Psoas muscle (tissue), 8 donors: ENCODE data around the gene TXNDC8. TPM values are rescaled to one million over a fixed set of nuclear protein-coding genes. Genes with fewer than 3 reads are reported as not detected.

Experiments used
- ATAC-seq, 4 donors: fragments of 200-7000 bp; cut with Tn5 transposase; one replicate each; pipeline ENCODE4 v1.9.1; 2020; ENCODE audit warnings: moderate library complexity in 3 of 4, mild to moderate bottlenecking in 2 of 4
- DNase-seq, 2 donors: peaks; one replicate each; pipeline ENCODE4 v3.0.0-alpha.2; 2020
- H3K27ac ChIP-seq: fragments of 200-600 bp; one replicate; pipeline ENCODE4 v1.8.0; 2022
- H3K27me3 ChIP-seq, 3 donors: fragments of 200-600 bp in 1 of 3; one replicate each; pipeline versions ENCODE4 v1.6.1 to v1.8.0; 2013 to 2022; ENCODE audit warnings: low read length in 2 of 3, mild to moderate bottlenecking in 2 of 3, moderate library complexity in 1 of 3; ENCODE audit not compliant: insufficient read depth in 3 of 3
- H3K36me3 ChIP-seq, 2 donors: fragments of 200-600 bp in 1 of 2; one replicate each; pipeline versions ENCODE4 v1.6.1 to v1.8.0; 2013 to 2022; ENCODE audit warnings: low read depth in 1 of 2, mild to moderate bottlenecking in 1 of 2, moderate library complexity in 1 of 2; ENCODE audit not compliant: insufficient read depth in 1 of 2
- H3K4me1 ChIP-seq: fragments of 200-600 bp; one replicate; pipeline ENCODE4 v1.8.0; 2022
- H3K4me3 ChIP-seq: fragments of 200-600 bp; one replicate; pipeline ENCODE4 v1.8.0; 2022; ENCODE audit warnings: mild to moderate bottlenecking
- H3K9me3 ChIP-seq: fragments of 200-600 bp; one replicate; pipeline ENCODE4 v1.8.0; 2022
- WGBS, 3 donors: extraction: QIAGEN DNeasy Blood & Tissue Kit; methylation state at CpG; one replicate each; pipeline versions ENCODE4 v1.1.6 to v1.1.7; 2013; 5-methylcytosine and 5-hydroxymethylcytosine counted together
- intact Hi-C, 2 donors: fragments of 100-400 bp; cut with DNase I; formaldehyde crosslinking; loops; one replicate each; pipeline versions ENCODE4 v1.11.0 to v1.14.2; 2022
- polyA plus RNA-seq, 3 donors: library from polyadenylated mRNA; stranded (reverse); fragments of 200-250 nt; gene quantifications; one replicate each; pipeline ENCODE4 v1.2.3, GENCODE V29; 2013
- total RNA-seq, 4 donors: library from RNA; stranded (reverse); fragmentation: NEBNext Ultra II Directional in 2 of 4; extraction: Animal tissue kit (Norgen Biotek cat#: 25700) in 2 of 4; gene quantifications; one replicate each; pipeline versions ENCODE4 v1.2.1 to v1.2.4, GENCODE V29; 2021 to 2023
- TF ChIP-seq, protein P1 (sequence below): fragments of 200-600 bp; IDR thresholded peaks from one replicate; pipeline ENCODE4 v1.8.0; 2022; ENCODE audit warnings: antibody characterized with exemption
- donor health status: healthy with polysubstance abuse.
- donor health status: DM: no; HTN: no; CAD: no; lungs with moderate emphysema.
- donor health status: Bipolar disorder and iron deficiency.
- donor health status: healthy.
- donor health status: DM: yes; HTN: yes; CAD: no.
- donor health status: DM: no; HTN: no; CAD: no.
- donor health status: DM: no; HTN: no; CAD: no.
- donor health status: DM: yes; HTN: yes; CAD: no.

Gene TXNDC8
- total and polyA plus RNA-seq, 7 donors, result not detected

DNA sequence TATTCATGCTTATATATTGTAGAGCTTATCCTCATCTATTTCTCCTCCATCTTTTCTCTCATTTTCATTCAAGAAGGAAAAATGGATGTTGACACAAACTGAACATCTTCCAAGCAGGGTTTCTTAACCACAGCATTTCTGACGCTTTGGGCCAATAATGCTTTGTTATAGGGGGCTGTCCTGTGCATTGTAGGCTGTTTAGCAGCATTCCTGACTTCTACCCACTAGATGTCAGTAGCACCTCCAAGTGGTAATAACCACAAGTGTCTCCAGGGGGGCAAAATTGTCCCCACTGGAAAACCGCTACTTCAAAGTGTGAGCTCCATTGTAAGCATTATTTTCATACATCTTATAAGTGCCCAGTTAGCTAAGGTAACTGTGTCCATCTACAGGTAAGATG lies 2.6 kb upstream of the TXNDC8 start:
- no peak for DNase-seq
- intact Hi-C loops, result no loop called here
- WGBS, 3 donors, result 71 to 81% (median 80%) methylated on average over 2 of the region's 2 CpGs
- TF ChIP-seq, protein P1, sequence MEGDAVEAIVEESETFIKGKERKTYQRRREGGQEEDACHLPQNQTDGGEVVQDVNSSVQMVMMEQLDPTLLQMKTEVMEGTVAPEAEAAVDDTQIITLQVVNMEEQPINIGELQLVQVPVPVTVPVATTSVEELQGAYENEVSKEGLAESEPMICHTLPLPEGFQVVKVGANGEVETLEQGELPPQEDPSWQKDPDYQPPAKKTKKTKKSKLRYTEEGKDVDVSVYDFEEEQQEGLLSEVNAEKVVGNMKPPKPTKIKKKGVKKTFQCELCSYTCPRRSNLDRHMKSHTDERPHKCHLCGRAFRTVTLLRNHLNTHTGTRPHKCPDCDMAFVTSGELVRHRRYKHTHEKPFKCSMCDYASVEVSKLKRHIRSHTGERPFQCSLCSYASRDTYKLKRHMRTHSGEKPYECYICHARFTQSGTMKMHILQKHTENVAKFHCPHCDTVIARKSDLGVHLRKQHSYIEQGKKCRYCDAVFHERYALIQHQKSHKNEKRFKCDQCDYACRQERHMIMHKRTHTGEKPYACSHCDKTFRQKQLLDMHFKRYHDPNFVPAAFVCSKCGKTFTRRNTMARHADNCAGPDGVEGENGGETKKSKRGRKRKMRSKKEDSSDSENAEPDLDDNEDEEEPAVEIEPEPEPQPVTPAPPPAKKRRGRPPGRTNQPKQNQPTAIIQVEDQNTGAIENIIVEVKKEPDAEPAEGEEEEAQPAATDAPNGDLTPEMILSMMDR, result no peak
- Histone ChIP-seq H3K9me3 (no peaks in the 10 kb centered on the region), H3K4me1 (no peaks in the 10 kb centered on the region), H3K27ac (no peak overlapping the region), H3K4me3 (no peak overlapping the region), H3K36me3 (no peaks in the 10 kb centered on the region), H3K27me3 (no peaks in the 10 kb centered on the region)
- no peak for ATAC-seq

DNA sequence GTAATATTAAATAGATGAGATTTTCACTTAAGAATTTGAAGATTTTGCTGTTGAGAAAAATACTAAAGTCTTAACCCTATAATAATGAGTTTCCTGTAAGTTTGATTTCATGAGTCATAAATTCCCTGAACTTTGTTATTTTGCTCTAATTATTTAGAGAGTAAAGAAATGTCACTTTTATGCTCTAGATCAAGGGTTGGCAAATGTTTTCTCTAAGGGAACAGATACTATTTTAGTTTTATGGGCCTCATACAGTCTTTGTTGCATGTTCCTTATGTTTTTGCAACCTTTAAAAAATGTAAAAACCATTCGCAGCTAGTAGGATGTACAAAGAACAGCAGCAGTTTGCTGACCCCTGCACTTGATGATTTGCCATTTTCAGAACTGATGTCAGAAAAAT lies 480 bp upstream of the TXNDC8 start:
- no peak for ATAC-seq

DNA sequence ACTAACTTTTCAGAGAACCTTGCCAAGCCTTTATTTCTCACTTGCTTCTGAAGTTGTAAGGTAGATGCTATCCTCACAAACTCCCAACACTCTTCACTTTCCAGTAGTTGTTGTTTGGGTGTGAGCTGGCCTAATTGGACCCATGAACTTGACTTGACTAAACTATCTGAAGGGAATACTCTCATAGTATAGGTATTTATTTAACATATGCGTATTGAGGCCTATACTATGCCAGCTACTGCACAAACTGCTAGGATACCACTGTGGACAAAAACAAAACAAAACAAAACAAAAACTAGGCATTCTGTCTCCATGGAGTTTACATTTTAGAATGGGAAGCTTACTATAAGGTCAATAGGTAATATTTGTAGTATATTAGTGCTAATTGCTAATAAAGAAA lies 1.3 kb downstream of the TXNDC8 start:
- H3K27ac ChIP-seq, result no peak overlapping the region
- no peak for ATAC-seq

More for the DNA sequence above, 480 bp upstream of the TXNDC8 start:
- H3K27me3 ChIP-seq, result no peaks in the 10 kb centered on the region
- H3K4me3 ChIP-seq, result no peak overlapping the region
- no peaks in the 10 kb centered on the region for H3K36me3 ChIP-seq
- TF ChIP-seq, protein P1, result no peak
- DNase-seq, result no peak
- H3K27ac ChIP-seq, result no peak overlapping the region
- intact Hi-C loops, result no loop called here
- 57 to 67% (median 58%) methylated on average over 1 of the region's 1 CpG for WGBS, 3 donors
- H3K9me3 ChIP-seq, result no peaks in the 10 kb centered on the region
- H3K4me1 ChIP-seq, result no peaks in the 10 kb centered on the region

DNA sequence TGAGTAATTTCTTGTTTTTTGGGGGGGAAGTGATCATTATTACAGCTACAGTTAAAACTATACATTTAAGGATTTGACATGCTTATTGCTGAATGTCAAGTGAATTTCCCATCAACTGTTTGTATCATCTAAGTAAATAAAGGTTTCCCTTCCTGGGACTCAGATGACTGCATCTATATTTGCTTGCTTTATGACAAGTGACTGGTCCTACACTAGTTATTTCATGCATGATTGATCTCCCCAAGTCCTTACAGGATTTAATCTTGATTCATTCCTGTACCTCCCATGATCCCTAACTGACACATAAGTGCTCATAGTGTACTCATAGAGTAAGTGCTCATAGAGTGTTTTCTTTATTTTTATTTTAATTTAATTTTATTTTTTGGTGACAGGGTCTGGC lies 2.8 kb downstream of the TXNDC8 start:
- Histone ChIP-seq H3K27ac (no peak overlapping the region), H3K4me3 (no peak overlapping the region), H3K4me1 (no peaks in the 10 kb centered on the region), H3K27me3 (no peaks in the 10 kb centered on the region), H3K9me3 (no peaks in the 10 kb centered on the region), H3K36me3 (no peaks in the 10 kb centered on the region)
- intact Hi-C loops, result no loop called here
- TF ChIP-seq, protein P1, result no peak
- DNase-seq, result no peak
- ATAC-seq, result no peak

More for the DNA sequence above, 1.3 kb downstream of the TXNDC8 start:
- intact Hi-C loops, result no loop called here
- Histone ChIP-seq H3K4me1 (no peaks in the 10 kb centered on the region), H3K9me3 (no peaks in the 10 kb centered on the region), H3K27me3 (no peaks in the 10 kb centered on the region), H3K4me3 (no peak overlapping the region), H3K36me3 (no peaks in the 10 kb centered on the region)
- 84 to 92% (median 89%) methylated on average over 1 of the region's 1 CpG for WGBS, 3 donors
- no peak for DNase-seq
- TF ChIP-seq, protein P1, result no peak

DNA sequence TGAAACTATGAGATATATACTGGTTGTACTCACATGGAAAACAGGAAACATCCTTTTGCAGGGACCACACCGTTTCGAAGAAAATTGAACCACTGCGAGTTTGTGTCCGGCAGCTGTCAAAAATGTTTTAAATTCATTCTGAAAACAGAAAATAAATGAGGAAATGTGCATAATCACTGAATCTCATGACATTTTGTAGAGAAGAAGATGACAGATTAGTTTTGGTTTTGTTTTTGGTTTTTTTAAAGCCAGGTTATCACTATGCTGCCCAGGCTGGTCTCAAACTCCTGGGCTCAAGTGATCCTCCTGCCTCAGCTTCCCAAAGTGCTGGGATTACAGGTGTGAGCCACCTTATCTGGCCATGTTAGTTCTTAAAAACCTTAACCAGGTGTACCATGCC lies 3.5 kb downstream of the TXNDC8 start:
- Histone ChIP-seq H3K9me3 (no peaks in the 10 kb centered on the region), H3K36me3 (no peaks in the 10 kb centered on the region), H3K27ac (no peak overlapping the region), H3K4me3 (no peak overlapping the region), H3K27me3 (no peaks in the 10 kb centered on the region), H3K4me1 (no peaks in the 10 kb centered on the region)
- no peak for DNase-seq
- no peak for ATAC-seq
- WGBS, 3 donors, result 68 to 83% (median 71%) methylated on average over 4 of the region's 4 CpGs
- intact Hi-C loops, result no loop called here
- TF ChIP-seq, protein P1, result no peak
